ENCODE measurements around the gene ITGB2.

Gene ITGB2

DNA sequence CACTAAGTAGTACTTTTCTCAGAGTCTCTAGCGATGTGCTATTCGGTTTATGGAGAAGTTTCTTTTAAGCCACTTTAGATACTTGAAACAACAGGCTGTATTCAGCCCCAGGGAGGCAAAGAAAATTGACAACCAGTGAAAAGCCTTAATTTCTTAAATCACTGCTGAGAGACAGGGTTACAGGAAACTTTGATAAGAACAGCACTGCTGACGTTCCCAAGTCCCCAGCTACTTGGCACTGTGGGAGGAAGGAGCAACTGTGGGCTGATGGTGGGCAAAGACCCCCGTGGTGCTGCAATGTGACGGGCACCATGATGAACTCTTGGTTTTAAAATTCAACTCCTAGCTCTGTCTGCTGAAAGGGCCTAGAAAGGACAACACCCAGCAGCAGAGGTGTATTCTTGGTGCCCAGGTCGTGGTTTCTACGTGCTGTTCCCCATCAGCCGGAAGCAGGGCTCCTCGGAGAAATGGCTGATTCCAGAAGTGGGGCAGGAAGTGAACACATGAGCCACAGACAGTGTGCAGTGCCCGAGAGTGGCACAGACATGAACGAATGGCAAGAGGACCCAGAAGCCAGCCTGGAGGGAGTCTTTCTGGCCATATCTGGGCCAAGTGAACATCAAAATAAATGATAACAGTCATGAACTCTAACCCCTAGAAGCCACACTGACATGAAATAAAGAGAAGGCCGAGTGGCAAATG is 52.5 kb downstream of the ITGB2 start:
- peak in 1 of 2 donors; percentile 26 for DNase-seq (ENCODE audit: low read depth in 2 of 2)

GRCh38 chr21:44867464-44867863 is 53.2 kb downstream of the ITGB2 start:
- DNase-seq (ENCODE audit: low read depth in 2 of 2): no peak

DNA sequence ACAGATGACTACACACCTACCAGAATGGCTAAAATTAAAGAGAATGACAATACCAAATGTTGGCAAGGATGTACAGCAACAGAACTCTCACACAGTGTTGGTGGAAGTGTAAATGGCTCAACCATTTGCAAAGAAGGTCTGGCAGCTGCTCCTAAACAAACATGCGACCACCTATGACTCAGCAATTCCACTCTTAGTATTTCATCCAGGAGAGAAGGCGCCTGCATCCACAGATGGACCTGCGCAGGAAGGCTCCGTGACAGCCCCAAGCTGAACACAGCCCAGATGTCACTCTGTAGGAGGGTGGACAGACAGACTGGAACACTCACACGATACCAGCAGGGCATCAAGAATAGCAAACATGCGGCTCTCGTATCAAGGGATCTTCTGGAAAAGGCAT is 53.9 kb downstream of the ITGB2 start:
- no peak for DNase-seq (ENCODE audit: low read depth in 2 of 2)

DNA sequence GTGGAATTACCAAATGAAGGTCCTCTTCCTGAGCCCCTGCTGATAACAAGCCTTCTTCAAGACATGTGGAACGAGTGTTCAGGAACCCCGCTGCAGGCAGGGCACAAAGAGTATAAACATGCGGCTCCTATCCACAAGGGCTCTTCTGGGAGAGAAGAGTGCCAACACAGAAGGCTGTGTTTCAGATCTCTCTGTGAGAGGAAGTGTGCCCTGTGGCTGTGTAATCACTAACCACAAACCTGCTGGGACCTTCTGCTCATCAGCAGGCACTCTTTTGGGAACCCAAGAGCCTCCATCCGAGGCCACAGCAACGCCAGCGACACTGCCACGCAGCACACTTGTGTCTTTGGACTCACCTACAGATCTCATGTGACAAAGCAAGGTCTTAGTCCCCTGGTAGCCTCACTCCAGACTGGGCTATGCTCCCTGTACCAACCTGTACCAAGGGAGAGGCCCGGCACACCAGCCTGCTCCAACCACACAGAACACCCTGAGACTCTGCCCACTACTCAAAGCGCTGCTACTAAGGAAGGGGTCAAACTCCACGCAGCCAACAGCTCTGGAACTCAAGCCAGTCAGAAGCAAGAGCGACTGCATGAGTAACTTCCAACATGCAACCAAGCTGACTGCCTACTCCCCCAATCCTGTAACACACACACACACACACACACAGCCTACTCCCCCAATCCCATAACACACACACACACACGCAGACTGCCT is 55.0 kb downstream of the ITGB2 start:
- DNase-seq (ENCODE audit: low read depth in 2 of 2): no peak

- no peak for DNase-seq (ENCODE audit: low read depth in 2 of 2)
Measured at GRCh38 chr21:44862869-44863685, 57.6 kb downstream of the ITGB2 start.

GRCh38 chr21:44858791-44859190 is 61.9 kb downstream of the ITGB2 start:
- no peak for DNase-seq (ENCODE audit: low read depth in 2 of 2)

GRCh38 chr21:44858291-44858690 is 62.4 kb downstream of the ITGB2 start:
- no peak for DNase-seq (ENCODE audit: low read depth in 2 of 2)

DNA sequence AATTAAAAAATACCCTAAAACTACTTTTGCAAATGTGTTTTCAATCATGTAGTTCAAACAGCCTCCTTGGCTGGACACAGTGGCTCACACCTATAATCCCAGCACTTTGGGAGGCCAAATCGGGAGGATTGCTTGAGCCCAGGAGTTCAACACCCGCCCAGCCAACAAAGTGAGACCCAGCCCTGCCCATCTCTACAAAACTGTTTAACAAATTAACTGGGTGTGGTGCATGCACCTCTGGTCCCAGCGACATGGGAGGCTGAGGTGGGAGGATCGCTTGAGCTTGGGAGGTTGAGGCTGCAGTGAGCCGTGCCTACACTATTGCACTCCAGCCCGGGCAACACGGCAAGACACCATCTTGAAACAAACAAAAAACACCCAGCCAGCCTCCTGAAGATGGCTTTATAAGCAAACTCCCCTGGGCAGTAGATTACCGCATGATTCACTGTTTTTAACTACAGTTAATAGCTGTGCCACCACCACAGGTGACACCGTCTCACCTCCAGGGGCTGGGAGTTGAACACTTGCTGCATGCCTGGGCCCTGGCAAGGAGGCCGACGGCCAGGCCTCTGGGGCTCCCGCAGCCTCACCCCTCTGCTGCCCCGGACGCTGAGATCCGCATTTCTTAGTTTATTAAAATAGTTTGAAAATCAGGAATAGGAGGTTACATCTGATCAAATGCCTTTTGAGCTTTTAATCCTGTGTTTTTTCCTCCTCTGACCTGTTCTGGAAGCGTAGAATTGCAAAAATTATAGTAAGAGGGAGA is 63.4 kb downstream of the ITGB2 start:
- no peak for DNase-seq (ENCODE audit: low read depth in 2 of 2)

DNA sequence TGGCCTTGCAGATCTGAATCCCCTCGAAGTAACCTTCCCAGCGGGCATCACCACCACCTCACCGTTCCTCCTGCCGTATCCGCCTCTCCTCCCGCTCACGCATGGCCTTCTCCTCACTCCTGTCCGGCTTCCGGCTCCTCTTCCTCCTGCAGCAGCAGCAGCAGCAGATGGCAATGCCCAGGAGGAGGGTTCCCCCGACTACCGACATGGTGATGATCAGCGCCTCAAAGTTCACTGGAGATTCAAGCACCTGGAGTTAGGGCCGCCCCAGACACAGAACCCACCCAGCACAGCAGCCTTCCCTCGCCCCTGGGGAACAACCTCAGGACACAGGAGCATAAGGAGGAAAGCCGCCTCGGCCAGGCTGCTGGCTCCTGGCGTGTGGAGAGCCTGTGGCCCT is 64.6 kb downstream of the ITGB2 start:
- DNase-seq (ENCODE audit: low read depth in 2 of 2): no peak

DNA sequence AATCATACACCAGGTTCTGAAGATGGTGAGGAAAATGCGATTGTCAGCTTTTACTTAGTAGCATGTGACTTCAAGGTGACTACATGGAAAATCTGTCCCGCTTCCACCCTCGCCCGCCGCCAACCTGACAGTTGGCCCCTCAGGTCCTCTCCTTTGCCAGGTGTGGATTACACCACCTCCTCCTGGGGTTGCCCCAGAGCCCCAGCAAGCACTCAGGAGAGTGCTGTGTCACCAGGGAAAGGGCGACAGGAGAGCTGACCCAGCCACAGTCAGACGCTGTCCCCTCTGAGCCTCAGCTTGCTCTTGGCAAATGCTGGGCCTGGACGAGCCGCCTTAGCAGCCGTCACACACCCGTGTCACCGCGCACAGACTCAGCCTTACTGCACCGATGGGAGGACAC is 65.1 kb downstream of the ITGB2 start:
- no peak for DNase-seq (ENCODE audit: low read depth in 2 of 2)

- DNase-seq (ENCODE audit: low read depth in 2 of 2): no peak
Measured at GRCh38 chr21:44854664-44855446, 65.8 kb downstream of the ITGB2 start.

GRCh38 chr21:44854391-44854663 is 66.4 kb downstream of the ITGB2 start:
- no peak for DNase-seq (ENCODE audit: low read depth in 2 of 2)

DNA sequence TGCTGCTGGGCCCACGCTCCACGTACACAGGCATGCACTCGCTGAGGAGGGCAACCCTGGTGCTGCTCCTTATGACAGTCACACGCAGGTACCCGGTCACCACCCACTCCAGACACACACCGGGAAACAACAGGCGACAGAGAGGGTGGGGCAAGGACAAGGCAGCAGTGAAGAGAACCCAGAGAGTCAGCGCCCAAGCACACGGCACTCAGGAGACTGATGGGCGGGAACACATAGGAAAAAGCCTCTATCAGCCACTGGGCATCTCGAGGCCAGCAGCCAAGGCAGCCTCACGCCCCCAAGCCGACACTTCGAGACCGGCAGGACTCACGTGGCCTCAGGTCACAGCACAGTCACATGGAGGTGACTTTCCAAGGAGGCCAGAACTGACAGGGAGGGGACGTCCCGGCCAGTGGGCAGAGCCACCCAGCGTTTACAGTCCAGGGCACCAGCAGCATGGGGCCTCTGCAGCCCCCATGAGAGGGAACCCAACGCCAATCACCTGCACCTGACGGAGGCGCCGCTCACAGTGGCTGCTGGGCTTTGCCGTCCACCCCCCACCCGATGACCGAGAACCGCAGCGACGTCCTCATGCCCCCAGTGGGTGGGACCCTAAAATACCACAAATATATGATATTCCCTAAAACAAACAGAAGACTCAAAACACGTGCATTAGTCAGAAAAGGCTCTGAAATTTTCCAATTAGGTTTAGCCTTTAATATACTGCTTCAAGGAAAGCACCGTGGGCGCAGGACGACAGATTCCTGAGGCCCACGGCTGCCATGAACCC is 66.9 kb downstream of the ITGB2 start:
- no peak for DNase-seq (ENCODE audit: low read depth in 2 of 2)

GRCh38 chr21:44850905-44851657 is 69.6 kb downstream of the ITGB2 start:
- no peak for DNase-seq (ENCODE audit: low read depth in 2 of 2)

DNA sequence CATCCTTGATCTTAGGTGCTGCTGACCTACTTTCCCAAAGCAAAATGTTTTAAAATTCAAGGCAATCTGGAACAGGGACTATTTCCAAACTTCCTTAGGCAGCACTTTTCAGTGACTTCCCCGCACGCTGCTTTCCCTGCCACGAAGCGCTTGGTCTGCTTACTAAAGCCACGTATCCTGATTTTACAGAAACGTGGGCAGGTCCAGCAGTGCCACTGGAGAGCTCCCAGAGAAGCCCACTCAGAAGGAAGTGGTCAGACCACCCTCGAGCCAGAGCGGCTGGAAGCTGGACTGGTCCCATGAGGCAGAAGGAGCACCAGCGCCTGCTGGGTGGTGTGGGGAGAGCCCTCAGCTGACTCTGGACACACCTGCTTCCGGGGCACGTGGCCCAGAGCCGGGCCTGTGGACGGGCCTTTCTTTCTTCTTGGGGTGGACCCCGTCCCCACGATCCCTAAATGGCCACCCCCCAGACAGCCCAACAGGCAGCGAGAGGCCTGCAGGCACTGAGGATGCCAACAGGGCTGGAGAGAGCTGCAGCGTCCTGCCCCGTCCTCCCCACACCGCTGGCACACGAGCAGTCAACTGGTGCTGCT is 70.4 kb downstream of the ITGB2 start:
- DNase-seq (ENCODE audit: low read depth in 2 of 2): no peak

DNA sequence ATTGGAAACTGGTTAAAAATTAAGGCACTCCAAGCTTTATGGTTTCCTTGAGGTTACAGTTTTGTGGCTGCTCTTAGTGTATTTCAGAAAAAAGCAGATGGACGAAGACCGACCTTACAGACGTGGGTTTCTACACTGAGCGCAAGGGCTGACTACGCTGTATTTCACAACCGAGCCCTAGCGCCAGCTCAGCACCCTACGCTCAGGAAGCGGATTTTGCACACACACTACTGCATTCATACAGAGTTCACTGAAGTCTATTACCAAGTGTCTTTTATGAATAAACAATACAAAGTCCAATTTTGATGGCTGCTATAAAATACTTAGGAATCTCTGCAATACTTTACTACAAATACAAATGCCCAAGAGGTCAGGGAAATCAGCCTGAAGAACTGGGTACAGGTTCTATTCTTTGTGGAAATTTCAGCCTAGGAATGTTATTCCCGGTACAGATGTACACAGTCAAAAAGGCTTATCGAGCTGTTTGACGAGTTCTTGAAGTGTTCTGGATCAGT is 71.0 kb downstream of the ITGB2 start:
- no peak for DNase-seq (ENCODE audit: low read depth in 2 of 2)

DNA sequence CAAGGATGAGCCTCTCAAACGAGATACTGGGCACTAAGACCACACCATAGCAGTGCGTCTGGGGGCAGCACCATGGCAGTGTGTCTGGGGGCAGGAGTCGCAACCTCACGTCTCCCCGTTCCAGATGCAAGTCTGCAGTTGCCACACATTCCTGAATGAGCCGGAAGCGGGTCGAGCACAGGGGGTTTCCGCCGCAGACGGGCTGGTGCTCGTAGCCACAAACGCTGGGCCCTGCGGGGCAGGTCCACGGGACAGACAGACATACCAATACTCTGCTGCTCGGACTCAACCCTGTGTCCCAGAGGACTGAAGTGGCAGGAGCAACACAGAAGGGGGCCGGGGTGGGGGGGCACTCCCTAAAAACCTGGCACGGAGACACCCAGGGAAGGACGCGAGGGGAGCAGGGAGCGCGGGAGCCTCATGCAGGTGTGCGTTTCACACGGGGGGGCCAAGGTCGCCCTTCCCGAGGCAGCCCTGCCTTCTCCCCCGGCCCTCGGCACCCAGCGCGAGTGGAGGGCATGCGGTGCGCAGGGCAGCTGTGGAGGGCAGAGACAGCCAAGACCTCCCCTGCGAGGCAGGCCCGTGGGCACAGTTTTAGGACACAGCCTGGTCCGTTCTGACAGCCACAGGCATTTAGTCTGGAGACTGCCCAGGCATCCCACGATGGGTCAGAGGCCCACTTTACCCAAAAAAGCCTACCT is 71.7 kb downstream of the ITGB2 start:
- no peak for DNase-seq (ENCODE audit: low read depth in 2 of 2)

- no peak for DNase-seq (ENCODE audit: low read depth in 2 of 2)
Measured at GRCh38 chr21:44847261-44848056, 73.2 kb downstream of the ITGB2 start.
